Nephron (organoid): ENCODE results near the gene EMX1.

Experiments
- H3K27ac Mint-ChIP-seq, 3 experiments: 2 replicates each; pipeline ENCODE4 v1.8.0; 2020; ENCODE audit warnings: mixed read lengths in 3 of 3, mild to moderate bottlenecking in 2 of 3, moderate library complexity in 1 of 3
- H3K27me3 Mint-ChIP-seq: 2 replicates; pipeline ENCODE4 v1.8.0; 2021; ENCODE audit warnings: low read depth, mild to moderate bottlenecking, moderate library complexity, mixed read lengths
- H3K36me3 Mint-ChIP-seq: 2 replicates; pipeline ENCODE4 v1.8.0; 2020; ENCODE audit warnings: low read depth, mixed read lengths
- H3K4me1 Mint-ChIP-seq: 2 replicates; pipeline ENCODE4 v1.8.0; 2020; ENCODE audit warnings: mixed read lengths
- H3K4me3 Mint-ChIP-seq, 3 experiments: 2 replicates each; pipeline ENCODE4 v1.8.0; 2020; ENCODE audit warnings: mild to moderate bottlenecking in 3 of 3, mixed read lengths in 3 of 3, moderate library complexity in 2 of 3
- H3K9me3 Mint-ChIP-seq: 2 replicates; pipeline ENCODE4 v1.8.0; 2020; ENCODE audit warnings: mixed read lengths
- CTCF ChIP-seq, 3 experiments: fragments of 200-600 bp; sonication (generic); IDR thresholded peaks; one replicate each; pipeline ENCODE4 v1.5.0; 2021; ENCODE audit warnings: antibody characterized with exemption in 3 of 3; ENCODE audit not compliant: unreplicated experiment in 3 of 3

Gene EMX1

GRCh38 chr2:72984172-72984671 lies 66.9 kb downstream of the EMX1 start:
- H3K4me3 Mint-ChIP-seq = no peak overlapping the region
- no peaks in the 10 kb centered on the region for H3K27me3 Mint-ChIP-seq
- TF ChIP-seq CTCF (IDR thresholded peaks at IDR 0.05; ENCODE audit: unreplicated experiment in 3 of 3) = no peak
- peaks cover 10% of the 10 kb centered on the region for H3K4me1 Mint-ChIP-seq
- peak overlapping the region; percentile 35 to 93 (median 72) for H3K27ac Mint-ChIP-seq
- H3K36me3 Mint-ChIP-seq = no peaks in the 10 kb centered on the region
- H3K9me3 Mint-ChIP-seq = no peaks in the 10 kb centered on the region
